ENCODE data around the gene MYCN.

MYCN gene

DNA sequence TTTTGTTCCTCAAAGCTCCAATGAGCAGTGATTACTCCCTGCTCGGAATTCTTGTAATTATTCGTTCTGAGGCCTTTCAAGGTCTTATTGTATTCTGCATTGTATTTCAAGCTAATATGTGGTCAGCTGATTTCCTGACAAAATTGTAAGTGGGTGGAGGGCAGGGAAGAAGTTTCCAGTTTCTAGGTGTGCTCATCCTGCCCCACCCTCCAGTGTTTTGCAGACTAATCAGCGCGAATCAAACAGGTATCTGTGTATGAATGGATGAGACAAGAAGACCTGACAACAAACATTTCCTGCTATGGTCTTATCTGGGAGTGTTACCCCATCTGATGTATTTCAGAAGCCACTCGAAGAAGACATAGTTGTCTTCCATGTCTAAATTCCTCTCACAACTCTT, 35.3 kb downstream of the MYCN start:
- CTCF ChIA-PET = no interaction called here
- POLR2A ChIA-PET = no interaction called here

DNA sequence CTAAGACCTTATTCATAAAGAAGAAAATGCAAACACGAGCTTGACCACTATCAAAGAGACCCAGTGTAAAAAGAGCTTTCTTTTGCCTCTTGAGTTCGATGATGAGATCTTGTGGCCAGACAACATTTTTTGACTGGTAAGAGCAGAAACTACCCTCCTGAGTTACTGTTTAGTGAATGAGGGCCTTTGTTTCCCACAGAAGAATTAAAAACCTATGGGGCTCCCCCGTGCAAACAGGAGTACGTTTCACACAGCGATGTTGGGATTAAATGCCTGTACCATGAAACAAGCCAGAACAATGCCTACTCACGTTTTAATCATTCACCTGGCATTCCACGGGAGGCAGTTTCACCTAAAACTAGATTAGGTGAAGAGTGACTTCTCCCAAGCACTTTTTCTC, 36.0 kb downstream of the MYCN start:
- DNase-seq (ENCODE audit: extremely low spot score) = no peak
- POLR2A ChIA-PET = no interaction called here
- CTCF ChIA-PET = no interaction called here
- no peak for TF ChIP-seq LEF1 (IDR thresholded peaks at IDR 0.05; ENCODE audit: borderline replicate concordance)
- TF ChIP-seq SUZ12 (IDR thresholded peaks at IDR 0.05) = no peak
- no peak for TF ChIP-seq FOXM1 (IDR thresholded peaks at IDR 0.05; ENCODE audit: borderline replicate concordance)
- TF ChIP-seq HDGF (IDR thresholded peaks at IDR 0.05; ENCODE audit: borderline replicate concordance) = no peak
- TF ChIP-seq FOXA1 (IDR thresholded peaks at IDR 0.05) = no peak
- no peak for TF ChIP-seq SP1 (IDR thresholded peaks at IDR 0.05)
- TF ChIP-seq ELF4 (IDR thresholded peaks at IDR 0.05) = no peak
- no peak for TF ChIP-seq L3MBTL2 (conservative IDR thresholded peaks at IDR 0.05)
- no peak for TF ChIP-seq CTBP1 (IDR thresholded peaks at IDR 0.05; ENCODE audit: borderline replicate concordance)

More for the DNA sequence above, 35.3 kb downstream of the MYCN start:
- no peak for DNase-seq (ENCODE audit: extremely low spot score)
- no peak for TF ChIP-seq CTBP1 (IDR thresholded peaks at IDR 0.05; ENCODE audit: borderline replicate concordance)
- no peak for TF ChIP-seq SP1 (IDR thresholded peaks at IDR 0.05)
- no peak for TF ChIP-seq ZNF384 (IDR thresholded peaks at IDR 0.05)
- no peak for TF ChIP-seq ARNT (IDR thresholded peaks at IDR 0.05)
- TF ChIP-seq, protein P1, sequence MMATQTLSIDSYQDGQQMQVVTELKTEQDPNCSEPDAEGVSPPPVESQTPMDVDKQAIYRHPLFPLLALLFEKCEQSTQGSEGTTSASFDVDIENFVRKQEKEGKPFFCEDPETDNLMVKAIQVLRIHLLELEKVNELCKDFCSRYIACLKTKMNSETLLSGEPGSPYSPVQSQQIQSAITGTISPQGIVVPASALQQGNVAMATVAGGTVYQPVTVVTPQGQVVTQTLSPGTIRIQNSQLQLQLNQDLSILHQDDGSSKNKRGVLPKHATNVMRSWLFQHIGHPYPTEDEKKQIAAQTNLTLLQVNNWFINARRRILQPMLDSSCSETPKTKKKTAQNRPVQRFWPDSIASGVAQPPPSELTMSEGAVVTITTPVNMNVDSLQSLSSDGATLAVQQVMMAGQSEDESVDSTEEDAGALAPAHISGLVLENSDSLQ (IDR thresholded peaks at IDR 0.05) = no peak
- TF ChIP-seq ELF4 (IDR thresholded peaks at IDR 0.05) = no peak

DNA sequence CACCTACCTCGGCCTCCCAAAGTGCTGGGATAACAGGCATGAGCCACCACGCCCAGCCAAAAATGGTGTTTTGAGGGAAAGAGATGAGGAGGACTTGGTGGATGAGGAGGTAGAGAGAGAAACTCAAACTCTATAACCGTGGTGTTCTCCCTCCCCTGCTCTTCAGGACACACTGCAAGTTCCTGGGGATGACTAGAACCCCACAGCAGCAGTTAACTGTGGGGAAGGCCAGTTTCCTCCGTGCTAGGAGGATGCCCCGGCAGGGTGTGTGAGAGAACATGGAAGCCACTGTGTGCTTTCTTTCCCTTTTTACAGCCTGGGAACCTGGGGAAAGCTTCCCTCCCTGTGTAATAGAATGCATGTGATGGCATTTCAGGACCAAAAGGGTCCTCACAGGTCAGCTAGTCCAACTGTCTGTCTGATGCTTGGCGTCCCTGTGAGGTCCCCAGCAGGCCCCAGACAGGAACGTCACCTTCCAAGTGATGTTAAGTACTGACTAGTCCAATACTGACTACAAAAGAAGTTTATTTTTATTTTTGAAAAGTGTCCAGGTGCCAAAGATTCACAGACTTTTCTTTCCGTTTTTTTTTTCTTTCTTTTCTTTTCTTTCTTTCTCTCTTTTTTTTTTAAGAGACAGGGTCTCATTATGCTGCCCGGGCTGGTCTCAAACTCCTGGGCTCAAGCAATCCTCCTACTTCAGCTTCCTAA, 38.9 kb downstream of the MYCN start:
- TF ChIP-seq SUZ12 (IDR thresholded peaks at IDR 0.05) (no peak), NFRKB (IDR thresholded peaks at IDR 0.05) (no peak), ARNT (IDR thresholded peaks at IDR 0.05) (no peak), L3MBTL2 (conservative IDR thresholded peaks at IDR 0.05) (no peak), ELF4 (IDR thresholded peaks at IDR 0.05) (no peak), HDGF (IDR thresholded peaks at IDR 0.05; ENCODE audit: borderline replicate concordance) (no peak), FOXK2 (IDR thresholded peaks at IDR 0.05) (no peak), TARDBP (IDR thresholded peaks at IDR 0.05) (no peak), BHLHE40 (IDR thresholded peaks at IDR 0.05; ENCODE audit: borderline replicate concordance) (no peak), FOXA1 (IDR thresholded peaks at IDR 0.05) (no peak), CTBP1 (IDR thresholded peaks at IDR 0.05; ENCODE audit: borderline replicate concordance) (no peak), LEF1 (IDR thresholded peaks at IDR 0.05; ENCODE audit: borderline replicate concordance) (no peak), ZNF384 (IDR thresholded peaks at IDR 0.05) (no peak), SP1 (IDR thresholded peaks at IDR 0.05) (no peak)
- TF ChIP-seq, protein P1 (IDR thresholded peaks at IDR 0.05) = no peak
- DNase-seq (ENCODE audit: extremely low spot score) = no peak
- POLR2A ChIA-PET = no interaction called here
- CTCF ChIA-PET = no interaction called here

GRCh38 chr2:15979759-15980604, 39.6 kb downstream of the MYCN start:
- CTCF ChIA-PET = no interaction called here
- no peak for TF ChIP-seq TARDBP (IDR thresholded peaks at IDR 0.05)
- TF ChIP-seq FOXK2 (IDR thresholded peaks at IDR 0.05) = no peak
- TF ChIP-seq NFRKB (IDR thresholded peaks at IDR 0.05) = no peak
- TF ChIP-seq ELF4 (IDR thresholded peaks at IDR 0.05) = no peak
- no peak for TF ChIP-seq FOXM1 (IDR thresholded peaks at IDR 0.05; ENCODE audit: borderline replicate concordance)
- TF ChIP-seq, protein P1 (IDR thresholded peaks at IDR 0.05) = no peak
- TF ChIP-seq ARNT (IDR thresholded peaks at IDR 0.05) = no peak
- TF ChIP-seq HDGF (IDR thresholded peaks at IDR 0.05; ENCODE audit: borderline replicate concordance) = no peak
- TF ChIP-seq CTBP1 (IDR thresholded peaks at IDR 0.05; ENCODE audit: borderline replicate concordance) = no peak
- no peak for TF ChIP-seq L3MBTL2 (conservative IDR thresholded peaks at IDR 0.05)
- TF ChIP-seq FOXA1 (IDR thresholded peaks at IDR 0.05) = no peak
- no peak for TF ChIP-seq SUZ12 (IDR thresholded peaks at IDR 0.05)
- no peak for TF ChIP-seq BHLHE40 (IDR thresholded peaks at IDR 0.05; ENCODE audit: borderline replicate concordance)
- no peak for TF ChIP-seq LEF1 (IDR thresholded peaks at IDR 0.05; ENCODE audit: borderline replicate concordance)
- DNase-seq (ENCODE audit: extremely low spot score) = no peak
- POLR2A ChIA-PET = no interaction called here

- POLR2A ChIA-PET = no interaction called here
- CTCF ChIA-PET = no interaction called here
- no peak for DNase-seq (ENCODE audit: extremely low spot score)
- TF ChIP-seq ARNT (IDR thresholded peaks at IDR 0.05) (no peak), BHLHE40 (IDR thresholded peaks at IDR 0.05; ENCODE audit: borderline replicate concordance) (no peak), FOXK2 (IDR thresholded peaks at IDR 0.05) (no peak), HDGF (IDR thresholded peaks at IDR 0.05; ENCODE audit: borderline replicate concordance) (no peak), CTBP1 (IDR thresholded peaks at IDR 0.05; ENCODE audit: borderline replicate concordance) (no peak), FOXM1 (IDR thresholded peaks at IDR 0.05; ENCODE audit: borderline replicate concordance) (no peak), ZNF384 (IDR thresholded peaks at IDR 0.05) (no peak), LEF1 (IDR thresholded peaks at IDR 0.05; ENCODE audit: borderline replicate concordance) (no peak), TARDBP (IDR thresholded peaks at IDR 0.05) (no peak), NFRKB (IDR thresholded peaks at IDR 0.05) (no peak), SP1 (IDR thresholded peaks at IDR 0.05) (no peak), SUZ12 (IDR thresholded peaks at IDR 0.05) (no peak), FOXA1 (IDR thresholded peaks at IDR 0.05) (no peak)
Observed at GRCh38 chr2:15980605-15981098, 40.3 kb downstream of the MYCN start.
